Keratinocyte (primary cell): Measurements from ENCODE around the gene RRAGC.

Experiments
- EZH2 ChIP-seq: IDR thresholded peaks from one replicate; pipeline ENCODE4 v1.6.1; 2012; ENCODE audit warnings: inconsistent platforms, mild to moderate bottlenecking, low read length, moderate library complexity
- TF ChIP-seq, protein P1 (sequence below), 3 experiments: IDR thresholded peaks in 1 of 3; conservative IDR thresholded peaks in 1 of 3; optimal IDR thresholded peaks in 1 of 3; 2 replicates in 2 of 3; 3 replicates in 1 of 3; pipeline versions ENCODE3 to v1.5.1; 2011; ENCODE audit warnings: low read length in 3 of 3, mild to moderate bottlenecking in 3 of 3, moderate library complexity in 2 of 3, control low read depth in 1 of 3, inconsistent platforms in 1 of 3; ENCODE audit not compliant: insufficient read depth in 2 of 3; ENCODE audit errors: extremely low read depth in 1 of 3

DNA sequence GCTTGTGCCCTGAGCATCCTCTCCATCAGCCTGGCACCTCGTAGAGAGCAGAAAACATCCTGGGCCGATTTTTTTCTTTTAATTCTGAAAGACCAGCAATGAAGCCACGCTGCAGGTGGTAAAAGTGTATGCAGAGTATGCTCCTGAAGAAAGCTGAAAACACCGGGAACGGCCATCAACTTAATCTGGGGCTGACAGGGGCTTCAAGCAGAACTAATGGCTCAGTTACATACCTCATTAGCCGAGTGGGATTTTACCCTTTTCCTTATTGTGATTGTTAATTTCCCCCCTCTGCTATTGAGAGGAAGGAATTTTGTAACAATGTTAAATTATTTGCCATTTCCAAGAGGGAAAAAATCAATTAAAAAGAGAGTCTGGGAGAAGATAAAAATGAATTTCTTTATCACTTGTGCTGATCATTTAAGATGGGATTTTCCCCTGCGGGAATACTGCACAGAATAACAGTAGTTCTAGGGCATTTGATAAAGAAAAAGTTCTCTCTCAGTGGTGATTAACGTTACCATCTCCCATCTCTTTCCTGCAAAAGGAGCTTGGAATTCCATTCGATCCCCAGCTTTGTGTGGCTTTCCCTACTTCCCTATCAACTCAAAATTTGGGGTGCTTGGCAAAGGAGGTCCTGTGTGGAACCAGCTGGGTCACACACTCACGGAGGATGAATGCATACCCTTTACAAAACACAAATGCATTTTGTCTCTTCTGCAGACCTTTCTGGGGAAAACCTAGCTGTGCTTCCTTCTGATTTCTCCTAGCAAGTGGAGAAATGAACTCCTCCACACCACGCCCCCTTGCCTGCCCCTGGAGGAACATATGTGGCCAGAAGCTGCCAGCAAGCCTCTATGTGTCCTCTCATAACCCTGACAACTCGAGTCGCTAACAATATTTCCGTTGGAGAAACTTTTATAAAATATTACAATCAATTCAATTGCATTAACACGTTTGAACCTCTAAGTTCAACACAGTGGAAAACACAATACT lies 70.9 kb downstream of the RRAGC start:
- TF ChIP-seq, protein P1, sequence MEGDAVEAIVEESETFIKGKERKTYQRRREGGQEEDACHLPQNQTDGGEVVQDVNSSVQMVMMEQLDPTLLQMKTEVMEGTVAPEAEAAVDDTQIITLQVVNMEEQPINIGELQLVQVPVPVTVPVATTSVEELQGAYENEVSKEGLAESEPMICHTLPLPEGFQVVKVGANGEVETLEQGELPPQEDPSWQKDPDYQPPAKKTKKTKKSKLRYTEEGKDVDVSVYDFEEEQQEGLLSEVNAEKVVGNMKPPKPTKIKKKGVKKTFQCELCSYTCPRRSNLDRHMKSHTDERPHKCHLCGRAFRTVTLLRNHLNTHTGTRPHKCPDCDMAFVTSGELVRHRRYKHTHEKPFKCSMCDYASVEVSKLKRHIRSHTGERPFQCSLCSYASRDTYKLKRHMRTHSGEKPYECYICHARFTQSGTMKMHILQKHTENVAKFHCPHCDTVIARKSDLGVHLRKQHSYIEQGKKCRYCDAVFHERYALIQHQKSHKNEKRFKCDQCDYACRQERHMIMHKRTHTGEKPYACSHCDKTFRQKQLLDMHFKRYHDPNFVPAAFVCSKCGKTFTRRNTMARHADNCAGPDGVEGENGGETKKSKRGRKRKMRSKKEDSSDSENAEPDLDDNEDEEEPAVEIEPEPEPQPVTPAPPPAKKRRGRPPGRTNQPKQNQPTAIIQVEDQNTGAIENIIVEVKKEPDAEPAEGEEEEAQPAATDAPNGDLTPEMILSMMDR (optimal IDR thresholded peaks at IDR 0.05 in 1 of 3, IDR thresholded peaks at IDR 0.05 in 1 of 3, conservative IDR thresholded peaks at IDR 0.05 in 1 of 3; ENCODE audit: extremely low read depth in 1 of 3, insufficient read depth in 2 of 3, low read length in 3 of 3): no peak
- TF ChIP-seq EZH2: no peak
